GM12892 (cell line): ENCODE data around the gene NGLY1.

Experiments used
- DNase-seq: peaks from one replicate; pipeline ENCODE4 v3.0.0; 2011; ENCODE audit not compliant: insufficient read length
- FAIRE-seq: peaks from 2 replicates; lab custom pipeline; 2011; peaks lifted over from hg19 to GRCh38; lab: Jason Lieb, UNC
- POLR2A ChIP-seq: IDR thresholded peaks from 2 replicates; pipeline ENCODE4 v1.6.1; 2011; ENCODE audit warnings: low read depth, low read length, control low read depth
- POLR2AphosphoS5 ChIP-seq: IDR thresholded peaks from 2 replicates; pipeline ENCODE4 v1.6.1; 2011; ENCODE audit warnings: low read depth, low read length, control low read depth
- TAF1 ChIP-seq: IDR thresholded peaks from 2 replicates; pipeline ENCODE4 v1.6.1; 2011; ENCODE audit warnings: low read depth, mild to moderate bottlenecking, control low read depth, low read length, borderline replicate concordance

Gene NGLY1

GRCh38 chr3:25812644-25813043 is 29.4 kb upstream of the NGLY1 start:
- FAIRE-seq: no peak
- TF ChIP-seq POLR2AphosphoS5 (no peak), POLR2A (no peak), TAF1 (no peak)
- no peak for DNase-seq

- no peak for FAIRE-seq
- TF ChIP-seq POLR2A: no peak
- no peak for TF ChIP-seq POLR2AphosphoS5
- TF ChIP-seq TAF1: no peak
Measured at GRCh38 chr3:25804676-25805075, 21.4 kb upstream of the NGLY1 start.

GRCh38 chr3:25803833-25804232 is 20.6 kb upstream of the NGLY1 start:
- DNase-seq (no peak), FAIRE-seq (no peak)
- TF ChIP-seq TAF1 (no peak), POLR2A (no peak), POLR2AphosphoS5 (no peak)

More at GRCh38 chr3:25804676-25805075, 21.4 kb upstream of the NGLY1 start:
- no peak for DNase-seq

GRCh38 chr3:25801786-25802185 is 18.5 kb upstream of the NGLY1 start:
- no peak for DNase-seq
- no peak for FAIRE-seq
- TF ChIP-seq POLR2AphosphoS5: no peak
- no peak for TF ChIP-seq TAF1
- no peak for TF ChIP-seq POLR2A

GRCh38 chr3:25789596-25790556 is 6.6 kb upstream of the NGLY1 start, which contains the start of gene OXSM:
Gene OXSM (plus strand): TSS chr3:25790090. CDS start chr3:25791021, 931 bp downstream.
- peak; percentile 99 for FAIRE-seq
- peak; percentile 66 for DNase-seq
- TF ChIP-seq POLR2A (peak; percentile 88), TAF1 (peak; percentile 37; the same call in 1 of the 2 replicates), POLR2AphosphoS5 (peak; percentile 80; the same call in 1 of the 2 replicates)

- TF ChIP-seq POLR2AphosphoS5 (no peak), POLR2A (no peak), TAF1 (no peak)
- FAIRE-seq: no peak
- no peak for DNase-seq
Measured at GRCh38 chr3:25789209-25789595, 6.0 kb upstream of the NGLY1 start.

GRCh38 chr3:25787689-25788088 is 4.4 kb upstream of the NGLY1 start:
- DNase-seq (no peak), FAIRE-seq (no peak)
- TF ChIP-seq TAF1: no peak
- no peak for TF ChIP-seq POLR2A
- no peak for TF ChIP-seq POLR2AphosphoS5

- TF ChIP-seq POLR2A (no peak), TAF1 (no peak), POLR2AphosphoS5 (no peak)
- FAIRE-seq: no peak
- DNase-seq: no peak
Measured at GRCh38 chr3:25785826-25786225, 2.6 kb upstream of the NGLY1 start.

GRCh38 chr3:25784971-25785370 is 1.7 kb upstream of the NGLY1 start:
- DNase-seq (no peak), FAIRE-seq (no peak)
- TF ChIP-seq POLR2AphosphoS5 (no peak), TAF1 (no peak), POLR2A (no peak)

GRCh38 chr3:25783661-25784512 is 644 bp upstream of the NGLY1 start:
- no peak for DNase-seq
- no peak for FAIRE-seq
- no peak for TF ChIP-seq POLR2A
- TF ChIP-seq POLR2AphosphoS5: peak; percentile 10; the same call in 1 of the 2 replicates

GRCh38 chr3:25782636-25782937 is 656 bp downstream of the NGLY1 start:
- peak; percentile 24 for FAIRE-seq
- TF ChIP-seq POLR2A: no peak
- TF ChIP-seq POLR2AphosphoS5: no peak
- TF ChIP-seq TAF1: no peak
- DNase-seq: no peak
